IMR-90 (cell line): ENCODE data around the gene BCL6. TPM values are rescaled to one million over a fixed set of nuclear protein-coding genes. Genes with fewer than 3 reads are reported as not detected.

Experiments used
- ATAC-seq: fragments of 200-7000 bp; cut with Tn5 transposase; 2 replicates; pipeline ENCODE4 v1.9.1; 2020; ENCODE audit warnings: low read depth, mild to moderate bottlenecking, moderate library complexity
- Bru-seq: library from RNA; stranded (reverse); fragments of 400-500 nt; gene quantifications from one replicate; lab custom pipeline; 2021; lab: Mats Ljungman, UMichigan
- BruChase-seq, 2 experiments: library from RNA; stranded (reverse); fragments of 400-500 nt; gene quantifications; one replicate each; lab custom pipeline; 2021; lab: Mats Ljungman, UMichigan
- BruUV-seq: library from RNA; stranded (reverse); fragments of 400-500 nt; replicated peaks from 2 replicates; lab custom pipeline; 2021; lab: Mats Ljungman, UMichigan
- CTCF ChIA-PET: fragments of 300-600 bp; formaldehyde crosslinking; extraction: SDS; loops from one replicate; lab custom pipeline; 2021; ENCODE audit warnings: antibody characterized with exemption; lab: Yijun Ruan, JAX
- POLR2A ChIA-PET: fragments of 300-600 bp; sonication (Branson Sonifier 250); formaldehyde crosslinking; loops from one replicate; lab custom pipeline; 2022; ENCODE audit warnings: antibody characterized with exemption; ENCODE audit not compliant: unreplicated experiment; lab: Charles Lee
- DNase-seq: peaks from one replicate; pipeline ENCODE4 v3.0.0; 2013
- H2AFZ ChIP-seq: replicated peaks from 2 replicates; pipeline ENCODE3; 2013; ENCODE audit warnings: low read length, mild to moderate bottlenecking; ENCODE audit not compliant: poor library complexity
- H2AK5ac ChIP-seq: 2 replicates; pipeline ENCODE4 v1.6.1; 2013; ENCODE audit warnings: low read depth, low read length, inconsistent platforms
- H2AK9ac ChIP-seq: replicated peaks from 2 replicates; pipeline ENCODE3; 2013; ENCODE audit warnings: mild to moderate bottlenecking, low read depth, low read length, moderate library complexity; ENCODE audit not compliant: poor library complexity
- H2BK120ac ChIP-seq: 2 replicates; pipeline ENCODE4 v1.6.1; 2013; ENCODE audit warnings: low read depth, low read length, inconsistent platforms
- H2BK15ac ChIP-seq: 3 replicates; pipeline ENCODE4 v1.6.1; 2013; ENCODE audit warnings: low read depth, low read length, inconsistent platforms
- H2BK20ac ChIP-seq: 2 replicates; pipeline ENCODE4 v1.6.1; 2013; ENCODE audit warnings: low read depth, mild to moderate bottlenecking, inconsistent platforms, low read length, moderate library complexity
- H2BK5ac ChIP-seq: 2 replicates; pipeline ENCODE4 v1.6.1; 2013; ENCODE audit warnings: mild to moderate bottlenecking, low read depth, low read length, inconsistent platforms; ENCODE audit not compliant: poor library complexity, severe bottlenecking
- H3K14ac ChIP-seq: replicated peaks from 2 replicates; pipeline ENCODE4 v1.6.1; 2013; ENCODE audit warnings: low read depth, low read length, inconsistent platforms
- H3K18ac ChIP-seq: 2 replicates; pipeline ENCODE4 v1.6.1; 2013; ENCODE audit warnings: low read depth, low read length, control low read depth
- H3K23ac ChIP-seq: 2 replicates; pipeline ENCODE4 v1.6.1; 2013; ENCODE audit warnings: low read depth, low read length, inconsistent platforms
- H3K27ac ChIP-seq: 2 replicates; pipeline ENCODE4 v1.5.1; 2013; ENCODE audit warnings: mild to moderate bottlenecking, control low read depth, low read length; ENCODE audit not compliant: insufficient read depth
- H3K27me3 ChIP-seq: 2 replicates; pipeline ENCODE4 v1.6.1; 2013; ENCODE audit warnings: low read length; ENCODE audit not compliant: control insufficient read depth, insufficient read depth
- H3K36me3 ChIP-seq: 2 replicates; pipeline ENCODE4 v1.6.1; 2013; ENCODE audit warnings: low read length, mixed read lengths; ENCODE audit not compliant: control insufficient read depth, insufficient read depth
- H3K4ac ChIP-seq: 2 replicates; pipeline ENCODE4 v1.6.1; 2013; ENCODE audit warnings: low read depth, low read length, inconsistent platforms
- H3K4me1 ChIP-seq: 2 replicates; pipeline ENCODE4 v1.6.1; 2013; ENCODE audit warnings: low read length, mixed read lengths; ENCODE audit not compliant: control insufficient read depth, insufficient read depth
- H3K4me2 ChIP-seq: 2 replicates; pipeline ENCODE4 v1.6.1; 2013; ENCODE audit warnings: low read depth, mild to moderate bottlenecking, control low read depth, low read length, moderate library complexity
- H3K4me3 ChIP-seq: 2 replicates; pipeline ENCODE4 v1.5.1; 2013; ENCODE audit warnings: low read depth, mild to moderate bottlenecking, control low read depth, low read length, moderate library complexity; ENCODE audit not compliant: insufficient read depth
- H3K56ac ChIP-seq: 2 replicates; pipeline ENCODE4 v1.6.1; 2013; ENCODE audit warnings: low read length, inconsistent platforms; ENCODE audit not compliant: insufficient read depth; ENCODE audit errors: extremely low read depth
- H3K79me1 ChIP-seq, 2 experiments: 2 replicates each; pipeline ENCODE4 v1.6.1; 2013; ENCODE audit warnings: low read length in 2 of 2, inconsistent platforms in 1 of 2, low read depth in 1 of 2
- H3K9ac ChIP-seq: 2 replicates; pipeline ENCODE4 v1.6.1; 2013; ENCODE audit warnings: low read depth, low read length, control low read depth
- H3K9me1 ChIP-seq: 2 replicates; pipeline ENCODE4 v1.6.1; 2013; ENCODE audit warnings: low read length, inconsistent platforms; ENCODE audit not compliant: insufficient read depth
- H3K9me3 ChIP-seq: 2 replicates; pipeline ENCODE4 v1.6.1; 2013; ENCODE audit warnings: low read length; ENCODE audit not compliant: control insufficient read depth, insufficient read depth
- H4K20me1 ChIP-seq: 2 replicates; pipeline ENCODE4 v1.6.1; 2013; ENCODE audit warnings: low read length, inconsistent platforms; ENCODE audit not compliant: insufficient read depth
- H4K5ac ChIP-seq: 2 replicates; pipeline ENCODE4 v1.6.1; 2013; ENCODE audit warnings: mild to moderate bottlenecking, low read depth, low read length, control low read depth
- H4K8ac ChIP-seq, 2 experiments: 2 replicates each; pipeline ENCODE4 v1.6.1; 2013; ENCODE audit warnings: low read depth in 2 of 2, low read length in 2 of 2, control low read depth in 1 of 2, inconsistent platforms in 1 of 2
- H4K91ac ChIP-seq: 2 replicates; pipeline ENCODE4 v1.6.1; 2013; ENCODE audit warnings: low read depth, low read length, inconsistent platforms; ENCODE audit not compliant: insufficient read depth
- BHLHE40 ChIP-seq: fragments of 150-350 bp; IDR thresholded peaks from 2 replicates; pipeline ENCODE4 v1.6.1; 2016; ENCODE audit warnings: mild to moderate bottlenecking, low read depth, low read length
- CEBPB ChIP-seq: IDR thresholded peaks from 2 replicates; pipeline ENCODE4 v1.6.1; 2012; ENCODE audit warnings: low read depth, low read length, improper control_type of control experiment
- CHD1 ChIP-seq: IDR thresholded peaks from 2 replicates; pipeline ENCODE4 v1.6.1; 2012; ENCODE audit warnings: low read depth, low read length, improper control_type of control experiment
- FOS ChIP-seq: fragments of 150-350 bp; IDR thresholded peaks from 2 replicates; pipeline ENCODE4 v1.6.1; 2016; ENCODE audit warnings: low read depth, low read length
- MAFK ChIP-seq: IDR thresholded peaks from 2 replicates; pipeline ENCODE4 v1.6.1; 2012; ENCODE audit warnings: low read depth, low read length, improper control_type of control experiment
- MXI1 ChIP-seq: IDR thresholded peaks from 2 replicates; pipeline ENCODE4 v1.6.1; 2012; ENCODE audit warnings: low read depth, mild to moderate bottlenecking, low read length, moderate library complexity, borderline replicate concordance
- NFE2L2 ChIP-seq: fragments of 150-350 bp; IDR thresholded peaks from 2 replicates; pipeline ENCODE4 v1.6.1; 2016; ENCODE audit warnings: low read depth, mild to moderate bottlenecking, low read length
- RAD21 ChIP-seq: IDR thresholded peaks from 2 replicates; pipeline ENCODE4 v1.6.1; 2012; ENCODE audit warnings: low read length, improper control_type of control experiment
- RFX5 ChIP-seq: IDR thresholded peaks from 2 replicates; pipeline ENCODE4 v1.8.0; 2012; ENCODE audit warnings: low read depth, mild to moderate bottlenecking, low read length, moderate library complexity
- WGBS, 2 experiments: methylation state at CpG; one replicate each; pipeline versions ENCODE4 v1.1.5 to v1.1.7; 2013; ENCODE audit warnings: missing lambda C conversion rate in 2 of 2; ENCODE audit not compliant: insufficient read length in 1 of 2; ENCODE audit errors: extremely low coverage in 2 of 2; 5-methylcytosine and 5-hydroxymethylcytosine counted together
- dilution Hi-C: fragments of 300-500 bp; cut with HindIII; formaldehyde crosslinking; loops from one replicate; pipeline ENCODE4 v1.14.3; 2018; ENCODE audit warnings: low sequenced_read_pairs; ENCODE audit not compliant: unreplicated experiment
- in situ Hi-C: fragments of 300-500 bp; cut with MboI; formaldehyde crosslinking; loops from 3 replicates; pipeline ENCODE4 v1.14.3; 2019; ENCODE audit warnings: low sequenced_read_pairs, inconsistent platforms, mixed read lengths
- intact Hi-C: fragments of 100-400 bp; cut with micrococcal nuclease; formaldehyde crosslinking; loops from 2 replicates; pipeline ENCODE4 v1.10.0; 2022
- long read RNA-seq: library from polyadenylated mRNA; unstranded; transcript quantifications from one replicate; pipeline ENCODE4 v2.0.0, GENCODE V29; 2021; ENCODE audit not compliant: unreplicated experiment
- polyA plus RNA-seq, 3 experiments: library from polyadenylated mRNA; depleted of rRNA; stranded (reverse); fragments of >200 nt; gene quantifications; 2 replicates each; pipeline ENCODE4 v1.2.3, GENCODE V29; 2012; ENCODE audit warnings: low replicate concordance in 1 of 3
- total RNA-seq: library from RNA; depleted of rRNA; stranded (reverse); fragments of >200 nt; gene quantifications from 2 replicates; pipeline ENCODE4 v1.2.3, GENCODE V29; 2012; rRNA removed
- TF ChIP-seq, protein P1 (sequence below): fragments of 150-350 bp; IDR thresholded peaks from 2 replicates; pipeline ENCODE4 v1.6.1; 2016; ENCODE audit warnings: low read depth, mild to moderate bottlenecking, low read length, moderate library complexity, borderline replicate concordance
- TF ChIP-seq, protein P2 (sequence below): conservative IDR thresholded peaks from 2 replicates; pipeline ENCODE4 v1.5.1; 2012; ENCODE audit warnings: mild to moderate bottlenecking, low read depth, low read length, improper control_type of control experiment

BCL6 gene
- total RNA-seq (21.4 and 22.6 TPM in 2 replicates), polyA plus RNA-seq (2012; rRNA removed) (19.7 and 20.4 TPM in 2 replicates), Bru-seq, nascent RNA (percentile 98 among the genes with signal in this experiment), BruChase-seq, experiment 1, labeled RNA remaining after a 6-hour chase (percentile 97 among the genes with signal in this experiment), BruChase-seq, experiment 2, labeled RNA remaining after a 2-hour chase (percentile 93 among the genes with signal in this experiment)
- 10.4 and 12.0 TPM in 2 replicates for polyA plus RNA-seq (2012; cell fraction: cytosol; rRNA removed)
- polyA plus RNA-seq (2012; cell fraction: nucleus; rRNA removed; ENCODE audit: low replicate concordance), result 66.2 and 89.5 TPM in 2 replicates
- long read RNA-seq, partial matches to known transcripts, result 6 of 15 reads
- long read RNA-seq, other reads (novel, unspliced or antisense), result 8 of 15 reads

GRCh38 chr3:187745201-187746058 is at the start of gene BCL6:
TSS of gene BCL6 (minus strand) at chr3:187745468. CDS start at chr3:187733693, 11,775 bp downstream.
- Histone ChIP-seq H3K4ac (peak within 1 kb of the TSS; percentile 89), H3K4me1 (peaks cover 7% of the 10 kb centered on the region), H2BK20ac (peak within 1 kb of the TSS; percentile 97), H3K79me1 (peaks cover 0 to 37% of the 10 kb centered on the region in 2 experiments), H4K5ac (peak within 1 kb of the TSS; percentile 94), H3K36me3 (no peaks in the 10 kb centered on the region), H3K9me1 (no peaks in the 10 kb centered on the region), H2AK5ac (peak within 1 kb of the TSS; percentile 59; the same call in 1 of the 2 replicates), H2AFZ (peak within 1 kb of the TSS; percentile 96), H3K56ac (peak within 1 kb of the TSS; percentile 99), H2BK15ac (peak within 1 kb of the TSS; percentile 42; the same call in 1 of the 3 replicates), H3K4me3 (peak within 1 kb of the TSS; percentile 83), H3K9me3 (no peaks in the 10 kb centered on the region), H4K91ac (peak within 1 kb of the TSS; percentile 95), H3K14ac (peak within 1 kb of the TSS; percentile 95), H4K8ac (peak within 1 kb of the TSS; percentile 41 to 98), H3K27ac (peak within 1 kb of the TSS; percentile 97), H2BK5ac (peak within 1 kb of the TSS; percentile 93), H3K9ac (peak within 1 kb of the TSS; percentile 91), H4K20me1 (peaks cover 22% of the 10 kb centered on the region), H2AK9ac (peak within 1 kb of the TSS; percentile 81), H3K23ac (peak within 1 kb of the TSS; percentile 87), H3K4me2 (peak within 1 kb of the TSS; percentile 79), H2BK120ac (peak within 1 kb of the TSS; percentile 99), H3K27me3 (no peaks in the 10 kb centered on the region), H3K18ac (peak within 1 kb of the TSS; percentile 97)
- in situ Hi-C loops (loop anchor here (10.0 to 25.0 kb wide), 6 partner anchors 429 to 1017 kb away; no protein-coding TSS in a partner anchor), dilution Hi-C loops (loop anchor here (10.0 to 25.0 kb wide), 2 partner anchors 567 to 1209 kb away; no protein-coding TSS in a partner anchor), intact Hi-C loops (loop anchor here (1.0 to 5.0 kb wide), 3 partner anchors 212 to 525 kb away; no protein-coding TSS in a partner anchor)
- ATAC-seq, result peak; percentile 65
- BruUV-seq, result no TSS peak
- ChIA-PET CTCF (interaction anchor here (0.5 to 1.4 kb wide), 7 partner anchors 210 to 1209 kb away, joined by 3 to 6 read pairs (median 3); no protein-coding TSS in a partner anchor), POLR2A (interaction anchor here (0.6 to 1.3 kb wide), 7 partner anchors 99 to 1419 kb away, joined by 3 to 15 read pairs (median 3); partner anchors contain the start of gene LPP)
- peak; percentile 99 for DNase-seq
- WGBS, 2 experiments, result 0% methylated on average over 13 of the region's 40 CpGs; no CpG with 5 or more reads in 1 of the 2 experiments
- TF ChIP-seq NFE2L2 (no peak), MAFK (no peak), MXI1 (0 out of 2 replicates have a peak, but pooled peaks have one; percentile 16), CEBPB (peak; percentile 97), CHD1 (peak; percentile 99), RFX5 (no peak), RAD21 (peak; percentile 27; the same call in 1 of the 2 replicates), FOS (no peak; the same call in 1 of the 2 replicates), BHLHE40 (peak; percentile 99)
- TF ChIP-seq, protein P1, sequence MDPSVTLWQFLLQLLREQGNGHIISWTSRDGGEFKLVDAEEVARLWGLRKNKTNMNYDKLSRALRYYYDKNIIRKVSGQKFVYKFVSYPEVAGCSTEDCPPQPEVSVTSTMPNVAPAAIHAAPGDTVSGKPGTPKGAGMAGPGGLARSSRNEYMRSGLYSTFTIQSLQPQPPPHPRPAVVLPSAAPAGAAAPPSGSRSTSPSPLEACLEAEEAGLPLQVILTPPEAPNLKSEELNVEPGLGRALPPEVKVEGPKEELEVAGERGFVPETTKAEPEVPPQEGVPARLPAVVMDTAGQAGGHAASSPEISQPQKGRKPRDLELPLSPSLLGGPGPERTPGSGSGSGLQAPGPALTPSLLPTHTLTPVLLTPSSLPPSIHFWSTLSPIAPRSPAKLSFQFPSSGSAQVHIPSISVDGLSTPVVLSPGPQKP, result no peak
- TF ChIP-seq, protein P2, sequence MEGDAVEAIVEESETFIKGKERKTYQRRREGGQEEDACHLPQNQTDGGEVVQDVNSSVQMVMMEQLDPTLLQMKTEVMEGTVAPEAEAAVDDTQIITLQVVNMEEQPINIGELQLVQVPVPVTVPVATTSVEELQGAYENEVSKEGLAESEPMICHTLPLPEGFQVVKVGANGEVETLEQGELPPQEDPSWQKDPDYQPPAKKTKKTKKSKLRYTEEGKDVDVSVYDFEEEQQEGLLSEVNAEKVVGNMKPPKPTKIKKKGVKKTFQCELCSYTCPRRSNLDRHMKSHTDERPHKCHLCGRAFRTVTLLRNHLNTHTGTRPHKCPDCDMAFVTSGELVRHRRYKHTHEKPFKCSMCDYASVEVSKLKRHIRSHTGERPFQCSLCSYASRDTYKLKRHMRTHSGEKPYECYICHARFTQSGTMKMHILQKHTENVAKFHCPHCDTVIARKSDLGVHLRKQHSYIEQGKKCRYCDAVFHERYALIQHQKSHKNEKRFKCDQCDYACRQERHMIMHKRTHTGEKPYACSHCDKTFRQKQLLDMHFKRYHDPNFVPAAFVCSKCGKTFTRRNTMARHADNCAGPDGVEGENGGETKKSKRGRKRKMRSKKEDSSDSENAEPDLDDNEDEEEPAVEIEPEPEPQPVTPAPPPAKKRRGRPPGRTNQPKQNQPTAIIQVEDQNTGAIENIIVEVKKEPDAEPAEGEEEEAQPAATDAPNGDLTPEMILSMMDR, result no peak
